H9 (cell line): Measurements from ENCODE around the gene PCDHGB2. TPM values are rescaled to one million over a fixed set of nuclear protein-coding genes. Genes with fewer than 3 reads are reported as not detected.

ENCODE experiments used
- DNase-seq: peaks from one replicate; pipeline ENCODE4 v3.0.0-alpha.2; 2017
- H2AFZ ChIP-seq: one replicate; pipeline ENCODE4 v1.6.1; 2013; ENCODE audit warnings: mild to moderate bottlenecking, low read length, control low read depth, moderate library complexity
- H2AK5ac ChIP-seq: 2 replicates; pipeline ENCODE4 v1.6.1; 2013; ENCODE audit warnings: low read length, control low read depth, mixed read lengths; ENCODE audit not compliant: insufficient read length
- H2BK120ac ChIP-seq: one replicate; pipeline ENCODE4 v1.6.1; 2013; ENCODE audit warnings: low read depth, mild to moderate bottlenecking, low read length, control low read depth, inconsistent platforms; ENCODE audit not compliant: poor library complexity, severe bottlenecking
- H2BK12ac ChIP-seq: 2 replicates; pipeline ENCODE4 v1.6.1; 2013; ENCODE audit warnings: low read length, control low read depth, mixed read lengths, low read depth; ENCODE audit not compliant: insufficient read length
- H2BK15ac ChIP-seq: 2 replicates; pipeline ENCODE4 v1.6.1; 2013; ENCODE audit warnings: low read depth, low read length, control low read depth
- H2BK20ac ChIP-seq: one replicate; pipeline ENCODE4 v1.6.1; 2013; ENCODE audit warnings: low read depth, mild to moderate bottlenecking, low read length, control low read depth, inconsistent platforms; ENCODE audit not compliant: poor library complexity, severe bottlenecking
- H2BK5ac ChIP-seq: 2 replicates; pipeline ENCODE4 v1.6.1; 2013; ENCODE audit warnings: low read length, control low read depth, mixed read lengths; ENCODE audit not compliant: insufficient read length
- H3K14ac ChIP-seq: 2 replicates; pipeline ENCODE4 v1.6.1; 2013; ENCODE audit warnings: low read length, control low read depth; ENCODE audit not compliant: insufficient read depth
- H3K18ac ChIP-seq: 2 replicates; pipeline ENCODE4 v1.6.1; 2013; ENCODE audit warnings: low read depth, mild to moderate bottlenecking, mixed read lengths, low read length, control low read depth; ENCODE audit not compliant: insufficient read length
- H3K23ac ChIP-seq: 2 replicates; pipeline ENCODE4 v1.6.1; 2013; ENCODE audit warnings: low read length, control low read depth, mixed read lengths, low read depth; ENCODE audit not compliant: insufficient read length
- H3K23me2 ChIP-seq: 2 replicates; pipeline ENCODE4 v1.6.1; 2013; ENCODE audit warnings: low read depth, mild to moderate bottlenecking, mixed read lengths, low read length, control low read depth; ENCODE audit not compliant: insufficient read length, poor library complexity, severe bottlenecking
- H3K27ac ChIP-seq: 2 replicates; pipeline ENCODE4 v1.5.1; 2013; ENCODE audit warnings: low read length, control low read depth, mixed read lengths, low read depth; ENCODE audit not compliant: insufficient read length
- H3K27me3 ChIP-seq: 2 replicates; pipeline ENCODE4 v1.6.1; 2013; ENCODE audit warnings: low read length, control low read depth, inconsistent platforms; ENCODE audit not compliant: insufficient read depth
- H3K4ac ChIP-seq: 2 replicates; pipeline ENCODE4 v1.6.1; 2013; ENCODE audit warnings: low read depth, mild to moderate bottlenecking, control low read depth, inconsistent platforms, low read length, moderate library complexity
- H3K4me1 ChIP-seq: 2 replicates; pipeline ENCODE4 v1.6.1; 2013; ENCODE audit warnings: low read length, control low read depth, inconsistent platforms; ENCODE audit not compliant: insufficient read depth
- H3K4me2 ChIP-seq: 2 replicates; pipeline ENCODE4 v1.6.1; 2013; ENCODE audit warnings: low read length, control low read depth, mixed read lengths; ENCODE audit not compliant: insufficient read length, insufficient read depth
- H3K56ac ChIP-seq: 2 replicates; pipeline ENCODE4 v1.6.1; 2013; ENCODE audit warnings: low read depth, mild to moderate bottlenecking, mixed read lengths, low read length, control low read depth; ENCODE audit not compliant: insufficient read length
- H3K79me1 ChIP-seq: 2 replicates; pipeline ENCODE4 v1.6.1; 2013; ENCODE audit warnings: low read depth, mild to moderate bottlenecking, moderate library complexity, low read length, control low read depth, inconsistent platforms; ENCODE audit not compliant: insufficient read depth, poor library complexity, severe bottlenecking
- H3K79me2 ChIP-seq: 2 replicates; pipeline ENCODE4 v1.6.1; 2013; ENCODE audit warnings: low read length, control low read depth, inconsistent platforms; ENCODE audit not compliant: insufficient read depth
- H3K9ac ChIP-seq: 2 replicates; pipeline ENCODE4 v1.6.1; 2013; ENCODE audit warnings: low read length, control low read depth, mixed read lengths; ENCODE audit not compliant: insufficient read length; ENCODE audit errors: extremely low read depth
- H3K9me3 ChIP-seq: one replicate; pipeline ENCODE4 v1.6.1; 2013; ENCODE audit warnings: low read depth, low read length, inconsistent platforms; ENCODE audit not compliant: control insufficient read depth
- H3T11ph ChIP-seq: one replicate; pipeline ENCODE4 v1.6.1; 2013; ENCODE audit warnings: mild to moderate bottlenecking, low read length, control low read depth, inconsistent platforms
- H4K20me1 ChIP-seq: one replicate; pipeline ENCODE4 v1.6.1; 2013; ENCODE audit not compliant: control insufficient read depth, insufficient read length, insufficient read depth
- H4K5ac ChIP-seq: 2 replicates; pipeline ENCODE4 v1.6.1; 2013; ENCODE audit warnings: low read depth, mild to moderate bottlenecking, mixed read lengths, low read length, control low read depth; ENCODE audit not compliant: insufficient read length
- H4K8ac ChIP-seq: replicated peaks from 2 replicates; pipeline ENCODE4 v1.6.1; 2013; ENCODE audit warnings: low read length, control low read depth, mixed read lengths, low read depth; ENCODE audit not compliant: insufficient read length
- H4K91ac ChIP-seq: 2 replicates; pipeline ENCODE4 v1.6.1; 2013; ENCODE audit warnings: low read depth, mild to moderate bottlenecking, moderate library complexity, mixed read lengths, low read length, control low read depth; ENCODE audit not compliant: insufficient read length
- H3K27ac Mint-ChIP-seq, 3 experiments: 2 replicates in 2 of 3; 3 replicates in 1 of 3; pipeline ENCODE4 v1.8.0; 2020 to 2021; ENCODE audit warnings: mixed read lengths in 3 of 3, mild to moderate bottlenecking in 1 of 3, moderate library complexity in 1 of 3
- H3K27me3 Mint-ChIP-seq: 2 replicates; pipeline ENCODE4 v1.8.0; 2021; ENCODE audit warnings: low read depth, mild to moderate bottlenecking, moderate library complexity, mixed read lengths
- H3K36me3 Mint-ChIP-seq, 3 experiments: 2 replicates in 2 of 3; 3 replicates in 1 of 3; pipeline ENCODE4 v1.8.0; 2020 to 2021; ENCODE audit warnings: low read depth in 3 of 3, mixed read lengths in 3 of 3; ENCODE audit not compliant: insufficient read depth in 1 of 3
- H3K4me1 Mint-ChIP-seq, 2 experiments: 2 replicates each; pipeline ENCODE4 v1.8.0; 2020; ENCODE audit warnings: mixed read lengths in 2 of 2
- H3K4me3 Mint-ChIP-seq, 2 experiments: 2 replicates in 1 of 2; 3 replicates in 1 of 2; pipeline ENCODE4 v1.8.0; 2020 to 2021; ENCODE audit warnings: mild to moderate bottlenecking in 2 of 2, mixed read lengths in 2 of 2, moderate library complexity in 1 of 2
- H3K9me3 Mint-ChIP-seq, 2 experiments: 2 replicates in 1 of 2; 3 replicates in 1 of 2; pipeline ENCODE4 v1.8.0; 2020; ENCODE audit warnings: mild to moderate bottlenecking in 2 of 2, mixed read lengths in 2 of 2, moderate library complexity in 1 of 2
- CTCF ChIP-seq: fragments of 200-600 bp; sonication (generic); conservative IDR thresholded peaks from 3 replicates; pipeline ENCODE4 v1.8.0; 2021; ENCODE audit warnings: antibody characterized with exemption, mild to moderate bottlenecking
- WGBS: extraction: QIAGEN DNeasy Blood & Tissue Kit; methylation state at CpG from one replicate; pipeline ENCODE4 v1.1.7; 2013; ENCODE audit warnings: missing lambda C conversion rate, low lambda C conversion rate, mixed read lengths; ENCODE audit not compliant: insufficient read length; ENCODE audit errors: extremely low coverage; 5-methylcytosine and 5-hydroxymethylcytosine counted together
- total RNA-seq: library from RNA; stranded (reverse); gene quantifications from 2 replicates; pipeline ENCODE4 v1.2.1, GENCODE V29; 2021

The PCDHGB2 gene
- total RNA-seq, 1 experiment from 2014 or later: 3.8 TPM

GRCh38 chr5:141383345-141383744 lies 23.6 kb downstream of the PCDHGB2 start:
- Histone ChIP-seq H4K8ac (no peak overlapping the region), H3K27me3 (no peaks in the 10 kb centered on the region), H3K4ac (no peak overlapping the region), H2AK5ac (no peak overlapping the region), H3K14ac (no peak overlapping the region), H2BK20ac (no peak overlapping the region), H2BK15ac (no peak overlapping the region), H3K4me2 (no peak overlapping the region), H2BK12ac (no peak overlapping the region), H3K18ac (no peak overlapping the region), H3K56ac (no peak overlapping the region), H3K23ac (no peak overlapping the region), H4K20me1 (no peaks in the 10 kb centered on the region), H3K27ac (no peak overlapping the region), H2BK120ac (no peak overlapping the region), H2AFZ (no peak overlapping the region), H3T11ph (no peak overlapping the region), H3K79me2 (no peaks in the 10 kb centered on the region), H2BK5ac (no peak overlapping the region), H4K5ac (no peak overlapping the region), H4K91ac (no peak overlapping the region), H3K9ac (no peak overlapping the region), H3K79me1 (no peaks in the 10 kb centered on the region), H3K9me3 (peaks cover 25% of the 10 kb centered on the region), H3K4me1 (0 out of 2 replicates have a peak, but pooled peaks cover under 1% of the 10 kb centered on the region), H3K23me2 (no peaks in the 10 kb centered on the region)
- H3K27me3 Mint-ChIP-seq: peaks cover 7% of the 10 kb centered on the region; the same call in 1 of the 2 replicates
- H3K9me3 Mint-ChIP-seq: peaks cover 66 to 69% of the 10 kb centered on the region in 2 experiments
- H3K4me1 Mint-ChIP-seq: no peaks in the 10 kb centered on the region
- TF ChIP-seq CTCF: no peak
- H3K4me3 Mint-ChIP-seq: no peak overlapping the region
- H3K27ac Mint-ChIP-seq: no peak overlapping the region
- WGBS: no CpG with 5 or more reads among the region's 21 CpGs
- peaks cover 12 to 38% (median 26%) of the 10 kb centered on the region in 3 experiments; a peak in 6 of 7 replicates for H3K36me3 Mint-ChIP-seq
- no peak for DNase-seq
